Large intestine (tissue), 3 donors: ENCODE measurements around the gene XPO6. TPM values are rescaled to one million over a fixed set of nuclear protein-coding genes. Genes with fewer than 3 reads are reported as not detected.

Experiments used
- DNase-seq, 2 donors: peaks; one replicate each; pipeline versions ENCODE4 v3.0.0 to v3.0.0-alpha.2; 2013
- H3K27ac ChIP-seq: one replicate; pipeline ENCODE4 v1.5.1; 2013; ENCODE audit warnings: low read length
- H3K27me3 ChIP-seq: 2 replicates; pipeline ENCODE4 v1.6.1; 2013; ENCODE audit warnings: low read length; ENCODE audit not compliant: control insufficient read depth, insufficient read depth
- H3K36me3 ChIP-seq: 2 replicates; pipeline ENCODE4 v1.6.1; 2013; ENCODE audit warnings: low read length; ENCODE audit not compliant: control insufficient read depth, insufficient read depth
- H3K4me1 ChIP-seq: one replicate; pipeline ENCODE4 v1.6.1; 2013; ENCODE audit warnings: low read length; ENCODE audit not compliant: control insufficient read depth, insufficient read depth
- H3K4me3 ChIP-seq: one replicate; pipeline ENCODE4 v1.5.1; 2013; ENCODE audit warnings: low read length
- H3K9me3 ChIP-seq: one replicate; pipeline ENCODE4 v1.6.1; 2013; ENCODE audit warnings: mild to moderate bottlenecking, low read depth, low read length, moderate library complexity; ENCODE audit not compliant: control insufficient read depth
- WGBS: methylation state at CpG from one replicate; pipeline ENCODE4 v1.1.5; 2013; ENCODE audit warnings: low lambda C conversion rate; ENCODE audit not compliant: insufficient coverage; 5-methylcytosine and 5-hydroxymethylcytosine counted together
- polyA plus RNA-seq: library from polyadenylated mRNA; unstranded; fragments of 120-200 nt; gene quantifications from one replicate; pipeline ENCODE4 v1.2.1, GENCODE V29; 2013

Gene XPO6
- polyA plus RNA-seq, 1 donor, result 63.4 TPM

DNA sequence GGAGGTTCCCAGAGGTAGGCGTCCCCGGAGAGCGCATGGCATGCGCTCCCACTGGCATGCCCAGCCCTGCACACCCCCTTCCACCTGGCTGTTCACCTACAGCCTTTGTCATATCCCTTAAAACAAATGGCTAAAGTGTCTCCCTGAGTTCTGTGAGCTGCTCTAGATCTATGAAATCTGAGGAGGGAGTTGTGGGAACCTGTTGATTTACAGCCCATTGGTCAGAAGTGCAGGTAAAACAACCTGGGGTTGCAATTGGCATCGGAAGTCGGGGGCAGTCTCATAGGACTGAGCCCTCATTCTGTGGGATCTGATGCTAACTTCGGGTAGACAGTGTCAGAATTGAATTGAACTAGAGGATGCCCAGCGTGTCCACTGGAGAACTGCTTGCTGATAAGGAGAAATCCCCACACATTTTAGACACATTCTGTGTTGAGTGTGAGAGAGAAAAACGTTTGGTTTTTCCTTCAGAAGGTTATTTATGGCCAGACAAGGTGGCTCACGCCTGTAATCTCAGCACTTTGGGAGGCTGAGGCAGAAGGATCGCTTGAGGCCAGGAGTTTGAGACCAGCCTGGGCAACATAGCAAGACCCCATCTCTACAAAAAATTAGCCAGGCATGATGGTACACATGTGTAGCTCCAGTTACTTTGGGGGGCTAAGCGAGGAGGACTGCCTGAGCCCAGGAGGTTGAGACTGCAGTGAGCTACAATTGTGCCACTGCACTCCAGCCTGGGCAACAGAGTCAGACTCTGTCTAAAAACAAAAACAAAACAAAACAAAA lies 126.2 kb downstream of the XPO6 start:
- H3K36me3 ChIP-seq, result no peaks in the 10 kb centered on the region
- H3K27ac ChIP-seq, result no peak overlapping the region
- peaks cover 2% of the 10 kb centered on the region for H3K4me1 ChIP-seq
- DNase-seq, result no peak
- no peak overlapping the region for H3K4me3 ChIP-seq
- no CpG with 5 or more reads among the region's 12 CpGs for WGBS
- H3K27me3 ChIP-seq, result no peaks in the 10 kb centered on the region
- no peaks in the 10 kb centered on the region for H3K9me3 ChIP-seq

DNA sequence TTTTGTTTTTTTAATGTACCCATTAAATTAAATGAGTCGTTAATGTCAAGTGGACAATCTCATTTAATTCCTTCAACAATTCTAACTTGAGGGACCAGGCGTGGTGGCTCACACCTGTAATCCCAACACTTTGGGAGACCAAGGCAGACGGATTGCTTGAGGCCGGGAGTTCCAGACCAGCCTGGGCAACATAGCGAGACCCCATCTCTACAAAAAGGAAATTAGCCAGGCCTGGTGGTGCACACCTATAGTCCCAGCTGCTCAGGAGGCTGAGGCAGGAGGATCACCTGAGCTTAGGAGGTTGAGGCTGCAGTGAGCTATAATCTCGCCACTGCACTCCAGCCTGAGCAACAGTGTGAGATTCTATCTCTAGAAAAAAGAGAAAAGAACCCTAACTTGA lies 127.6 kb downstream of the XPO6 start:
- 100% methylated on average over 1 of the region's 6 CpGs for WGBS
- Histone ChIP-seq H3K4me3 (no peak overlapping the region), H3K36me3 (no peaks in the 10 kb centered on the region), H3K9me3 (no peaks in the 10 kb centered on the region), H3K27me3 (no peaks in the 10 kb centered on the region), H3K4me1 (peaks cover 2% of the 10 kb centered on the region), H3K27ac (no peak overlapping the region)
- DNase-seq, result no peak

DNA sequence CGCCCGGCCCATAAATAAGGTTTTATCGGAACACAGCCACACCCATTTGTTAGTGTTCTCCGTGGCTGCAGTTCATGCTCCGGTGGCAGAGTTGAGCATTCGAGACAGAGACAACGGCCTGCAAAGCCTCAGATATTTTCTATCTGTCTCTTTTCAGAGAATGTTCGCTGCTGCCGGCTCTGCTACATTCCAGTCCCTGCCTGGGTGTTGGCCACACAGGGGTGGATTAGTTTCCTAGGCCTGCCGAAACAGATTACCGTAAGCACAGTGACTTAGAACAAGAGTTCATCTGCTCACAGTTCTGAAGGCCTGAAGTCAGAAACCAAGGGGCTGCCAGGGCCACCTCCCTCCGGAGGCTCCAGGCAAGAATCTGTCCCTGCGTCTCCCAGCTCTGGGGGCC lies 129.1 kb downstream of the XPO6 start:
- WGBS, result no CpG with 5 or more reads among the region's 13 CpGs
- no peak for DNase-seq
- Histone ChIP-seq H3K4me1 (peaks cover 2% of the 10 kb centered on the region), H3K27me3 (no peaks in the 10 kb centered on the region), H3K9me3 (no peaks in the 10 kb centered on the region), H3K36me3 (no peaks in the 10 kb centered on the region), H3K4me3 (no peak overlapping the region), H3K27ac (no peak overlapping the region)

DNA sequence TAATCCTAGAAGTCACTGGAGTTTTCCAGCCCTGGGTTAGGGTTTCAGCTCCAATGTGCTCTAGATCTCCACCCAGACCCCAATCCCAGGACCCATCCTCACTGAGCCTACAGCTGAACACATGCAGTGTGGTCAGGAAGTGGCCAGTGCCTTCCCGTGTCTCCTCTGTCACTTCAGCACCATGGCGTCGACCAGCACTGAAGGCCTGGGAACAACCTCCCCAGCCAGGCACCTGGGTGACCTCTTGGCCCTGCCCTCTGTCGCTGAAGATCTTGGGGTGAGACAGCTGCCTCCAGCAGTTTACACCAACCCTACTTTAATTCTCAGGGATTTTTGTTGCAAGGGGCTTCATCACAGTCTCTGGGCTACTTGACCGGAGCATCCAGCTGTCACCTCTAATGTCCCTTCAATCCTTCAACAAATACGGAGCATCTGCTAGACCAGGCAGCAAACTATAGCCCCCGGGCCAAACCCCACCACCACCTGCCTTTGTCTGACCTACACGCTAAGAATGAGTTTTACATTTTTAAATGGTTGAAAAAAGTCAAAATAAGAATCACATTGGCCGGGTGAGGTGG lies 130.3 kb downstream of the XPO6 start:
- Histone ChIP-seq H3K36me3 (no peaks in the 10 kb centered on the region), H3K4me3 (no peak overlapping the region), H3K4me1 (peaks cover 2% of the 10 kb centered on the region), H3K9me3 (no peaks in the 10 kb centered on the region), H3K27ac (no peak overlapping the region), H3K27me3 (no peaks in the 10 kb centered on the region)
- no CpG with 5 or more reads among the region's 9 CpGs for WGBS
- DNase-seq, result no peak

DNA sequence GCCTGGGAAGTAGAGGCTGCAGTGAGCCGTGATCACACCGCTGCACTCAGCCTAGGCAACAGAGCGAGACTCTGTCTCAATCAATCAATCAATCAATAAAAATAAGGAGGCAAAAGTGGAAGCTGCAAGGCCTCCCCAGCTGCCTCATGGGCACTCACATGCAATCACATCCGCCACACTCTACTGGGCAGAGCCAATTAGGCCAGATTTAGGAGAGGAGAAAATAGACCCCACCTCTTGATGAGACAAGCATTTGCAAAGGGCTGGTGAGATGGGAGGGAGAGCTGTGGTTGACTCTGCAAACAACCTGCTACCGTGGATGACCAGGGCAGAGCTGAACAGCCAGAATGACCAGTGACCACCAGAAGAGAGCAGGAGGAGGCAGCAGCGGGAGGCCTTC lies 133.5 kb downstream of the XPO6 start:
- no peak for DNase-seq
- Histone ChIP-seq H3K27ac (no peak overlapping the region), H3K27me3 (no peaks in the 10 kb centered on the region), H3K9me3 (no peaks in the 10 kb centered on the region), H3K4me1 (peaks cover 2% of the 10 kb centered on the region), H3K4me3 (no peak overlapping the region), H3K36me3 (no peaks in the 10 kb centered on the region)
- no CpG with 5 or more reads among the region's 6 CpGs for WGBS

DNA sequence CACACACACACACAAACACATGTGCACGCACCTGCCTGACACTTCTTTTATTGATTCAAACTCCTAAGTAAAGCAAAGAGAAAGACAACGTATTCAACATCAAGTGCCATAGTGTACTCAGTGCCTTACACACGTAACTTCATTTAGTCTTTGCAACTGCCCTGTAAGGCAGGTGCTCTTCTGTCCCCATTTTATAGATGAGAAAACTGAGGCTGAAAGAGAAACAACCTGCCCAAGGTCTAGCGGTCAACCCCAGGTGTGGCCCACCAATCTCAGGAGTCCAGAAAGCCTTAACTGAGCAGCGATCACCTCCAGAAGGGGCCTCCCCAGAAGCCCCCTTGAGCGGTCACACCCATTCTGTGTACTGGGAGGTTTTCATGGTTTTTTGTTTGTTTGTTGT lies 137.9 kb downstream of the XPO6 start:
- Histone ChIP-seq H3K27me3 (no peaks in the 10 kb centered on the region), H3K27ac (no peak overlapping the region), H3K36me3 (no peaks in the 10 kb centered on the region), H3K4me1 (no peaks in the 10 kb centered on the region), H3K9me3 (no peaks in the 10 kb centered on the region), H3K4me3 (no peak overlapping the region)
- DNase-seq, result no peak
- no CpG with 5 or more reads among the region's 6 CpGs for WGBS

DNA sequence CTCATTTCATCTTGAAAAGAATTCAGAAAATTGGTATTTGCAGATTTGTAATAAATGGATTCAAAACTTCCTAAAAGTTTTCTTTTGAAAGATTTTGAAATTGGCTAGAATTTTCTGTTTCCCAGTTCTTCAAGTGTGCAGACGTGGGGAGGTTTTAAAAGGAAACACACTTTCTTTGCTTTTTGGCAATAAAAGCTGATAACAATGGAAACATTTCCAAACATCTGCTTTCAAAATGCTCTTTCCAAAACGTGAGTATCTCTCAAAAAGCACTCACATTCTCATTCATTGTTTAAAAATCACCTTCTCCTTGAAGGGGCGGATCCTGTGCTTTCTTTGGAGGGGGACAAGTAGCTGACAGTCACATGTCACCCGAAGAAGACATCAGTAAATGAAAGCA lies 139.7 kb downstream of the XPO6 start:
- no peaks in the 10 kb centered on the region for H3K27me3 ChIP-seq

DNA sequence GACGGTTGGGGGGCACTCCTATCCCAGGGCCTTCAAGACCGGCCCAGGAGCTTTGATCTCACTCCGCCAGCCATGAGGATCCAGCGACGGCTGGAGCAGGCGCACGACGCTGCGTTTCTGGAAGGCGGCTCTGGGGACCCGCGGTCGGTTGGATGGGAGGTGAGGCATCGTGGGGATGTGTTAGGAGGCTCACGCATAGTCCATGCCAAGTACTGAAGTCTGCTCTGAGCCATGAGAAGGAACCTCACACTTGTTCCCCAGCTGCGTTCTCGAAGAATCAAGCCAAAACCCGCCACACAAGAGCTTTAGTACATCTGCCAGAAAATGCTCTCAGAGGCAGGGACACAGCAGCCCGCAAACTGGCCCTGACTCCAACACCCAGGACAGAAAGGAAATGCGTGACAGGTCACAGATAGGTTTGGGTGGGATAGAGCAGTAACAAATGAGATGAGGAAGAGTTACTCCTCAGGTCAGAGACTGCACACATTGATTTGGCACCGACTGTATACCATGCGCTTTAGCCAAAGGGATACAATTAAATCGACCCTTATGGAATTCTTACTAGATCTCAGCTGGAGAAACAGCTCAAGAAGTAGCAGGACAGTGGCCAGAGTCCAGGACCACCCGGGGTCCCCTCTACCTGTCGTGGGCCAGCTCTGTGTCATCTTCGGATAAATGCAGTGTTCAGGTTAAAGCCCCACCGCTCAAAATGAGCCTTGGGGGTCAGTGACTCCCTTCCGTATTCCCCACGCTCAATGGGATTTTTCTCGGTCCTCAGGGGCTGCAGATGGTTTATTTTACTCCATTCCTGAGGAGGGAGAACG lies 141.6 kb downstream of the XPO6 start:
- WGBS, result no CpG with 5 or more reads among the region's 31 CpGs
- Histone ChIP-seq H3K4me3 (no peak overlapping the region), H3K27ac (no peak overlapping the region), H3K4me1 (no peaks in the 10 kb centered on the region), H3K9me3 (no peaks in the 10 kb centered on the region), H3K27me3 (peaks cover 7% of the 10 kb centered on the region), H3K36me3 (no peaks in the 10 kb centered on the region)
- no peak for DNase-seq

More for the DNA sequence above, 139.7 kb downstream of the XPO6 start:
- Histone ChIP-seq H3K4me3 (no peak overlapping the region), H3K27ac (no peak overlapping the region), H3K36me3 (no peaks in the 10 kb centered on the region), H3K9me3 (no peaks in the 10 kb centered on the region), H3K4me1 (no peaks in the 10 kb centered on the region)
- DNase-seq, result no peak
- 0% methylated on average over 1 of the region's 4 CpGs for WGBS

DNA sequence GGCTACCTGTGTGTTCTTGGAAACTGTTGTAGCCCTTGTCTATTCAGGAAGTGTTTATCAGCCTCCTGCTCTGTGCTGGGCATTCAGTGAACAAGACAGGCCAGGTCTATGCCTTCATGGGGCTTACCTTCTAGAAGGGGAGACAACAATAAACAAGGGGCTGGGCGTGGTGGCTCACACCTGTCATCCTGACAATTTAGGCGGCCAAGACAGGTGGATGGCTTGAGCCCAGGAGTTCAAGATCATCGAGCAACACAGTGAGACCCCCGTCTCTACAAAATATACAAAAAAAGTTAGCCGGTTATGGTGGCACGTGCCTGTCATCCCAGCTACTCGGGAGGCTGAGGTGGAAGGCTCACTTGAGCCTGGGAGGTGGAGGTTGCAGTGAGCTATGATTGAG lies 142.8 kb downstream of the XPO6 start:
- H3K4me1 ChIP-seq, result no peaks in the 10 kb centered on the region
- no peaks in the 10 kb centered on the region for H3K36me3 ChIP-seq
- DNase-seq, result no peak
- H3K9me3 ChIP-seq, result no peaks in the 10 kb centered on the region
- no peak overlapping the region for H3K4me3 ChIP-seq
- H3K27ac ChIP-seq, result no peak overlapping the region
- no CpG with 5 or more reads among the region's 7 CpGs for WGBS
- H3K27me3 ChIP-seq, result peaks cover 19% of the 10 kb centered on the region

DNA sequence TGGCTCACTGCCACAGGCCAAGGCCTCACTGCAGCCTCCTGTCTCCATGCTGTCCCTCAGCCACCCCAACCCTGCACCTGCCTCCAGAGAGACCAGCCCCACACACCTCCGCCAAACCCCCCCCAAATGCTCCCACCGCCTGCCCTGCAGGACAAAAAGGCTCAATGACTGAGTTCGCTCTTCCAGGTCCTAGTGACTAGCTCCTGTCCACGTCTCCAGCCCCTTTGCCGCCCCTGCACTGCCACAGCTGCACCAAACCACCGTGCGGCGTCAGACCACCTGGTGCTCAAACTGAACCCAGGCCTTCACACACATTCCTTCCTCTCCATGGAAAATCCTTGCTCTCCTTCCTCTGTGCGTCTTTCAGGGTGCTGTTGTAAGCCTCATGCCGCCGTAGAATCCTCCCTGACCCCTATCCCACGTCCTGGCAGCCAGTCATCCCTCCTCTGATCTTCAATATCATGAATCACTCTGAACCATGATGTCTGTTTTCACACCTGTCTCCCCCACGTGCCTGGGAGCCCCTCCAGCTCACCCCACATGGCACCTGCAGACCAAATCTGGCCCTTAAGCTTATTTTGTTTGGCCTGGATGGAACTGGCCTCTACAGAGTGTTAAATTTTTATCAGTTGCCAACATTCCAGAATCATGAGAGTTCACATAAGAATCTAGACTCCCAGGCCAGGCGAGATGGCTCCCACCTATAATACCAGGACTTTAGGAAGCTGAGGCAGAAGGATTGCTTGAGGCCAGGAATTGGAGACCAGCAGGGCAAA lies 144.0 kb downstream of the XPO6 start:
- 80% methylated on average over 2 of the region's 14 CpGs for WGBS
- H3K36me3 ChIP-seq, result no peaks in the 10 kb centered on the region
- H3K27ac ChIP-seq, result no peak overlapping the region
- DNase-seq, result no peak
- peaks cover 23% of the 10 kb centered on the region for H3K27me3 ChIP-seq
- no peaks in the 10 kb centered on the region for H3K9me3 ChIP-seq
- H3K4me1 ChIP-seq, result no peaks in the 10 kb centered on the region
- H3K4me3 ChIP-seq, result no peak overlapping the region
